GM18867 (cell line): ENCODE data around the gene SGMS2.

Experiments used
- ATAC-seq: cut with Tn5 transposase; IDR thresholded peaks from one replicate; pipeline ENCODE4 v1.9.1; 2021; ENCODE audit warnings: mild to moderate bottlenecking, moderate library complexity; ENCODE audit not compliant: unreplicated experiment

Gene SGMS2

GRCh38 chr4:107828315-107829090 is 3.8 kb downstream of the SGMS2 start:
- no peak for ATAC-seq

- ATAC-seq: no peak
These were observed 6.4 kb downstream of the SGMS2 start for GRCh38 chr4:107831140-107831539.

GRCh38 chr4:107832275-107832807 is 7.6 kb downstream of the SGMS2 start:
- no peak for ATAC-seq

- no peak for ATAC-seq
These were observed 9.6 kb downstream of the SGMS2 start for GRCh38 chr4:107834241-107834794.

- ATAC-seq: no peak
These were observed 10.7 kb downstream of the SGMS2 start for GRCh38 chr4:107835406-107835805.

- no peak for ATAC-seq
These were observed 12.6 kb downstream of the SGMS2 start for GRCh38 chr4:107837317-107837716.

GRCh38 chr4:107837776-107838618 is 13.3 kb downstream of the SGMS2 start:
- no peak for ATAC-seq

- no peak for ATAC-seq
These were observed 14.3 kb downstream of the SGMS2 start for GRCh38 chr4:107838861-107839565.

- no peak for ATAC-seq
These were observed 18.7 kb downstream of the SGMS2 start for GRCh38 chr4:107843391-107843790.

- no peak for ATAC-seq
These were observed 20.9 kb downstream of the SGMS2 start for GRCh38 chr4:107845681-107846080.

- peak; percentile 89 for ATAC-seq
These were observed 25.7 kb downstream of the SGMS2 start for GRCh38 chr4:107850438-107850837.

GRCh38 chr4:107853444-107854355 is 29.0 kb downstream of the SGMS2 start:
- no peak for ATAC-seq

- no peak for ATAC-seq
These were observed 29.8 kb downstream of the SGMS2 start for GRCh38 chr4:107854356-107855022.

GRCh38 chr4:107855723-107856122 is 31.0 kb downstream of the SGMS2 start:
- ATAC-seq: no peak

- ATAC-seq: no peak
These were observed 32.2 kb downstream of the SGMS2 start for GRCh38 chr4:107856901-107857300.

GRCh38 chr4:107857741-107858140 is 33.0 kb downstream of the SGMS2 start:
- no peak for ATAC-seq

GRCh38 chr4:107858158-107858742 is 33.5 kb downstream of the SGMS2 start:
- ATAC-seq: no peak

- ATAC-seq: peak; percentile 85
These were observed 37.9 kb downstream of the SGMS2 start for GRCh38 chr4:107862658-107863057.

GRCh38 chr4:107863416-107863815 is 38.7 kb downstream of the SGMS2 start:
- ATAC-seq: no peak
